Breast epithelium (tissue), 3 donors: ENCODE results near the gene CHD2.

ENCODE experiments used
- POLR2A ChIP-seq: fragments of 450-650 bp; IDR thresholded peaks from one replicate; pipeline ENCODE4 v1.6.1; 2016; ENCODE audit warnings: antibody characterized with exemption, mild to moderate bottlenecking, moderate library complexity
- TF ChIP-seq, protein P1 (sequence below), 3 donors: fragments of 450-650 bp; IDR thresholded peaks; one replicate each; pipeline ENCODE4 v1.5.1; 2016 to 2017; ENCODE audit warnings: antibody characterized with exemption in 3 of 3, mild to moderate bottlenecking in 3 of 3, moderate library complexity in 3 of 3

- TF ChIP-seq POLR2A = no peak
- TF ChIP-seq, protein P1, sequence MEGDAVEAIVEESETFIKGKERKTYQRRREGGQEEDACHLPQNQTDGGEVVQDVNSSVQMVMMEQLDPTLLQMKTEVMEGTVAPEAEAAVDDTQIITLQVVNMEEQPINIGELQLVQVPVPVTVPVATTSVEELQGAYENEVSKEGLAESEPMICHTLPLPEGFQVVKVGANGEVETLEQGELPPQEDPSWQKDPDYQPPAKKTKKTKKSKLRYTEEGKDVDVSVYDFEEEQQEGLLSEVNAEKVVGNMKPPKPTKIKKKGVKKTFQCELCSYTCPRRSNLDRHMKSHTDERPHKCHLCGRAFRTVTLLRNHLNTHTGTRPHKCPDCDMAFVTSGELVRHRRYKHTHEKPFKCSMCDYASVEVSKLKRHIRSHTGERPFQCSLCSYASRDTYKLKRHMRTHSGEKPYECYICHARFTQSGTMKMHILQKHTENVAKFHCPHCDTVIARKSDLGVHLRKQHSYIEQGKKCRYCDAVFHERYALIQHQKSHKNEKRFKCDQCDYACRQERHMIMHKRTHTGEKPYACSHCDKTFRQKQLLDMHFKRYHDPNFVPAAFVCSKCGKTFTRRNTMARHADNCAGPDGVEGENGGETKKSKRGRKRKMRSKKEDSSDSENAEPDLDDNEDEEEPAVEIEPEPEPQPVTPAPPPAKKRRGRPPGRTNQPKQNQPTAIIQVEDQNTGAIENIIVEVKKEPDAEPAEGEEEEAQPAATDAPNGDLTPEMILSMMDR (IDR thresholded peaks at IDR 0.05) = no peak
These were observed 129.2 kb downstream of the CHD2 start for GRCh38 chr15:93029214-93029835.
